NCI-H1105 (cell line): Measurements from ENCODE around the gene CERKL.

Experiments used
- DNase-seq: peaks from one replicate; lab custom pipeline; 2025; lab: John Stamatoyannopoulos, UW

CERKL gene

DNA sequence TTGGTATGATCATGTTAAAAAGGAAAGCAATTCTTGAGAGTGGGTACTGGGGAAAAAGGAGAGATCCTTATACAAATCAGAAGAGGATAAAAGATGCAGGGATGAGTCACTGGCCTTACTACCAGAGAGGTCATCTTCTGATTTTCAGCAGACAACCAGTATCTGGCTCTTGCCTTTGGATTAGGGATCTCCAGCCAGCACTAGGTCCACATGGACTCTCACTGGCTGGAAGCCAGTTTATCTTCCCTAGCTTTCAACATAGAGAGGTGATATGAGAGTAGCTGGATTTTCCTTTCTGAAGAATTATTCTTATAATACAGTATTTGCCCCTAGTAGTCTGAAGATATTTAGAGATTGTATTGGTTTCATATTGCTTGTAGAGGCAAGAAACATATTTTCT is 30.2 kb downstream of the CERKL start:
- no peak for DNase-seq

DNA sequence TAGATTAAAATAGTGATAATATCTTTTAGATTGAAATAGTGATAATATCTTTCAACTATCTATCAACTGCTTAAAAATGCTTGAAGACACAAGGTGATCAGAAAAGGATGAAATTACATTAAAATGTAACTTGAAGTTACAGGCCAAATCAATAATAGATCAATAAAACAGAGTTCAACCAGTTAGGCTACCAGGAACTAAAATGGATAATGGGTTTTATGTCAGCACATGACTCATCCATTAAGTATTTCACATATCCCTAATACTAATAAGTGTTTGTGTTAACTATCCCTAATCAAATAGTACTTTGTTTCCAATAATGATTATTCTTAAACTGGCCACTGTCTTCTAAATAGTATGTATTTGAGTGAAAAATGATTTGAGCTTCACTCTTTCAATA is 33.7 kb downstream of the CERKL start:
- no peak for DNase-seq

DNA sequence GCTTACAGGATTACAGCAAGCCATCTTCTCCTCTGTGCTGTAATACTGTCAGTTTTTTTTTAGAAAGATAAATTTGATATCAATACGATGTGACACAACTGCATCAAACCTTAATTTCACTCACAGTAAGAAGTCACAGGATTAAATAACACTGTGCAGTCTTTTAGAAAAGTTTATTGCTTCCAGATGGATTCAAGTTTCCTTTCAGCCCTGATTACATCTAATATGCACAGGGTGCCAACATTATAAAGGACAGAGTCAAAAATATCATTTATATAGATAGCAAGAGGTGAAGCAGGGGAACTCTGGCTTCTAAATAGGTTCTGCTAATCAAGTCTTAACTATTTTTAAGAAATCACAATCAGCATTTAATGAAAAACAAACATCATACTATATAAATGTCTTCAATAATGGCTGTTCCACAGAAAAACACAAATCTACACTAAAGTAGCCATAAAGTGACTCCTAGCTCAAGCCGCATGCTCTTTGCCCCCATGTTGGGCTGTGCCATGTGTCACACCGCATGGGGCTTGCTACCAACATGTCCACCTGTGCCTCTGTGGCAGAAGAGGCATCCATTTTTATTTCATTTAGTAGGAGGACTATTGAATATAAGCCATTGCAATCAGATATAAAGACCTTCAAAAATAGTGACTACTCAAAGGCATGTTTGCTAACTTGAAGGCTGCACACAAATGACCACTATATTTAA is 35.0 kb downstream of the CERKL start:
- DNase-seq, result no peak

DNA sequence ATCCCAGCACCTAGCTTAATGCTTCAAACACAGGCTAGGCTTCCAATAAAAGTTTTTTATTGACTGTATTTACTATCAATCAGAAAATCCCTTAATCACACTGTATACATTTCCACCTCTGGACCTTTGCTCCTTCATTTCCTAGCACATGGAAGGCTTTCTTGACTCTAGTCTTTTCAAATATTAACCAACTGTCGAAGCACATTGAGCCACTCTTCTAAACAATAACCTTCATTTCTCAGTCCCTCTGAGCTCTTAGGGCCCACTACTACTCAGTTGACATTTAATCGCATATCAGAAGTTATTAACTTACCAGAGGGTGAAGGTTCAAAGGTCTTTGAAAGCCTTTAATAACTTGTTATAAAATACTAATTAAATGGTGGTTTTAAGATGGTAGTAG is 37.4 kb downstream of the CERKL start:
- DNase-seq, result no peak

DNA sequence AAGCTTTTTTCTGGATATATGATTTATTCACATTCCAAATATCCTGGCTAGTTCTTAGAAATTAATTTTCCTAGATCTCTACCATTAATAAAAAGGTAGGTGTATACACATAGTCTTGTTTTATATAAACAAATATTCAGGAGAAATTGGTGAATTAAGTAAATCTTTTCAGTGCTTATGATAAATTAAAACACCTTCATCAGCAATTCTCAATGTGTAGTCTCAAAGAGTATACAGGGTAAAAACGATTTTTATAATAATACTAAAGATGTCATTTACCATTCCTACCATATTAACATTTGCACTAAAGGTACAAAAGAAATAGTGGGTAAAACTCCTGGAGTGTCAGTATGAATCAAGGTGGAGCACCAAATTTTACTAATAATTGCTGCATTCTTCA is 40.2 kb downstream of the CERKL start:
- no peak for DNase-seq

DNA sequence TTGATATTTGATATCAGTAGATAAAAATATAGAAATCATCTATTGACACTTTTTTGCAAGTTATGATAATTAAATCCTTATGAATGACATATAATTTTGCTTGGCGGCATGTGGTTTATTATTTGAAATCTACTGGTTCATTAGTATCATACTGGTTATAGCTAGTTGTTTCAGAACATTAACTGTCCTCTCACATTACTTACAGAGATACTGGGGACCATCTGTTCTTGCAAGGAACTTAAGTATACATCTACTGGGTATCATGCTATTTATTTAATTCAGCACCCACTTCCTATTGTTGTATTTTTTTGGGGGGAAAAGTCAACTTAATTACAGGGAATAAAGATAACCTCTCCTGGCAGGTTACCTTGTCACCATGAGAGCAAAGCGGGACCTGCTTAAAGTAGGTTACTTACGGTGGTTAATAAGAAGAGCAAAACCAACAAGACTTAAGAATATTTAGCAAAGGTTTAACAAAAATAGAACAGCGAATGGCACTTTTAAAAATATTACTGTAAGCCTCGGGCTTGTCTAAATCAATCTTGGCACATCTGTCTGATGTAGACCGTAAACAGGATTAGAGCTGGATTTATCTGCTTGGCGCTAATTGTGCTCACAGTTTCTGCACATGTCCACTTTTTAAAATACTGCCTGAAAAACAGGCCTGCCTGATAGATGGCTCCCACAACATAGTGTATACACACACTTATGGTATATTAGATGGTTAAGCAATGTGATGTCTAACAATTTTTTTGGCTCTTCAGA is 41.8 kb downstream of the CERKL start:
- DNase-seq, result no peak

DNA sequence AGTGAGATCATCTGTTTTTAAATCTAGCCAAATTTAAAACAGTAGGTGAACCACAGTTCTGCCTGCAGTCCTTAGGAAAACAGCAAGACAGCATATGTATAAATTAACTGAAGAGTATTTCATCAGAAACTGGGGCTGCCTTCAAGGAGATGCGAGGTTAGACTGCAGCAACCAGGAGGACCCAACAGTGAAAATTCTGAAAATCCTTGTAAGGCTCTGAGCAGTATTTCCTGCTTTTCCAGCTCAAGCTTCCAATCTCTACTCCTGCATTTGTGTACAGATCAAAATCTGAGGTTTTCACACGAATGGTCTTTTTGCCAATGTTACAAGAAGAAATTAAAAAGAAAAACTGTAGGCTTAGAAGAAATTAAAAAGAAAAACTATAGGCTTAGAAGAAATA is 43.7 kb downstream of the CERKL start:
- DNase-seq, result no peak

DNA sequence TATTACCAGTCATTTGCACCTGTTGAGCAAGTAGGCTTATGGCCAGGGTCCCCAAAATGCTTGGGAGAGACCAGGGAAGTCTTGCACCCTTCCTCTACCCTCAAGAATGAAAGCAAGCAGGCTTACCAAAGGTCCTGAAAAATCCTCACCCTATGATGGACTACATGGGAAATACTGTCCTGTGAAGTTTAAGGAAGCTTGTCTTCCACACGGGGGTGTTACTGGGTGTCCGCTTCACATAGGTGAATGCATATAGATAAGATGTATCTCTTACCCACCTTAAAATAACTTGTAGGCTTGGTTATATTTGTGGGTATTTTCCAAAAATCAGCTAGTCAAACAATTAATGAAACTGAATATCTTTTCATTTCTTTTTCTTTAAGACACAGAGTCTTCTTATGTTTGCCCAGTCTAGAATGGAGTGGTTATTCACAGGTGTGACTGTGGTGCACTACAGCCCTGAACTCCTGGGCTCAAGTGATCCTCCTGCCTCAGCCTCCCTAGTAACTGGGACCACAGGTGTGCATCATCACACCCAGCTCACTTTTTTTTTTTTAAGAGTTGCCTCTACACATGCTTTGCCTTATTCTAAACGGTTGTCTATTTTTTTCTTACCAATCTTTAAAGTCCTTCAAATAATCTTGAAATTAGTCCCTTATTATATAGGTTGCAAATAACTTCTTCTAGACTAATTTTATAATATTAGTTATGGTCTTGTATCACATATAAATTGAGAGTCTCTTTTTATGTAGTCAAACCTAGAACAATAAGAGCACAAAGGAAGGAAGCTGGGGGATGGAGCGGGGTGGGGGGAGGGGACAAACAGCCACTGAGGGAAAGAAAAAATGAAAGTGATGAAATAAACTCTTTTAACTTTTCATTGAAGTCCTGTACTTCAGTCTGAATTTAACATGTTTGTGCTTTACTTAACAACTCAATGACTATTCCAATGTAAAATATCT is 49.0 kb downstream of the CERKL start:
- no peak for DNase-seq

DNA sequence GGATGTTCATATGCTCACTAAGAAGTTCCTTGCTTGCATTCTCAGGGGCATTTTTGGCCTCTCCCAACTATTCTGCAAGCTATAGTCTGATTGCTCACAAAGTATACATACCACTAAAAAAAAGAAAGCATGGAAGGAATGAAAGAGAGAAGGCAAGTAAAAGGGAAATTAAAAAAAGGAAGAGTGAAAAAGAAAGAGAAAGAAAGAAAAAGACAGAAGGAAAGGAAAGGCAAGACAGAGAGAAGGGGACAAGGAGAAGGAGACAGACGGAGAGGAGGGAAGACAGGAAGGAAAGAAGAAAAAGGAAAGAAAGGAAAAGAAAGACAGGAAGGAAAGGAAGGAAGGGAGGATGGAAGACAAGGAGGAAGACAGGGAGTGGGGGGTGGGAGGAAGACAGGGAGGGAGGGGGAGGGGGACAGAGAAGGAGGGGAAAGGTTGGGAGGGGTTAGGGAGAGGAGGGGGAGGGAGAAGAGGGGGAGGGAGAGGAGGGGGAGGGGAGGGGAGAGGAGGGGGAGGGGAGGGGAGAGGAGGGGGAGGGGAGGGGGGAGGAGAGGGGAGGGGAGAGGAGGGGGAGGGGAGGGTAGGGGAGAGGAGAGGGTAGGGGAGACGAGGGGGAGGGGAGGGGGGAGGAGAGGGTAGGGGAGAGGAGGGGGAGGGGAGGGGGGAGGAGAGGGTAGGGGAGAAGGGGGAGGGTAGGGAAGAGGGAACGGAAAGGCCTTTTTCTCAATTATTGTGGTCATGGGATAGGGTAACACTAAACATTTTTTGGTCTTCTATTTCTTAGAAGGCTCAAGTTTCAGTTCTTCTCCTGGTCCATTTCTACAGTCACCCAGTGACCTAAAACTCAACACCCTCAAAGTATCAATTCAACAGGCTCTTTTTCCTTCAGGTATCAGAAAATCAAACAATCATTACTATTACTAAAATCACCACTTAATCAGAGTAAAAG is 50.7 kb downstream of the CERKL start:
- no peak for DNase-seq

DNA sequence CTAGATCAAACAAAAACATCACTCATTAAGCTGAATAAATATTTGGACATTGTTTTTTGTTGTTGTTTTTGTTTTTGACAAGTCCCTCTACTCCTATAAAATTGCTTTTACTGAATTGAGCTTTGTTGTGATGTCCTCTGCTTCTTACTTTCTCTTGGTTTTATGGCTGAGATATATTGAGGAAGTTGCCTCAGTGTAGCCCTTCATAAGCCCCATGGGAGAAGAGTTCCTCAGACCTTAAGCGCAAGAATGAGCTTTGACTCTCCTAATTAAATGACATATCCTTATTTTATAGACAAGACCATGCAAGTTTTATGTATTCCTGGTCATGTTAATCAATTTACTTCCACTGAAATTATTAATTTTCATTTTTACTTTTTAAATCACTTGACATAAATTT is 54.9 kb downstream of the CERKL start:
- DNase-seq, result no peak

DNA sequence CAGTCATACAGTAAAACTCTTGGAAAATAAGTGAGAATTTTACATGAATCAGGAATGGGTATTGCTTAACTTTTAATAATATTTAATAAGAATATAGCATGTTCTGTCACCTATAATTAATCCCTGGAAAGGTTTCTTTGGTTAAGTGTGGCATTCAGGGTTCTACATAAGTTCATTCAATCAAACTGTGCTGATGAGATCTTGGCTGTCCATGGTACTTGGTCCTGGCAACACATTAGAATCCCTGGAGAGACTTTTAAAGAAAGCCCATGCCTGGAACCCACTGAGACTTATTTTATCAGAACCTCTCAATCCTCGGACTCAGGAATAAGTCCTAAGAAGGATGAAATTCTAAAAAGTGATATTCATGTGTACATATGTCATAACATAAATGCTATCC is 60.3 kb downstream of the CERKL start:
- DNase-seq, result no peak

DNA sequence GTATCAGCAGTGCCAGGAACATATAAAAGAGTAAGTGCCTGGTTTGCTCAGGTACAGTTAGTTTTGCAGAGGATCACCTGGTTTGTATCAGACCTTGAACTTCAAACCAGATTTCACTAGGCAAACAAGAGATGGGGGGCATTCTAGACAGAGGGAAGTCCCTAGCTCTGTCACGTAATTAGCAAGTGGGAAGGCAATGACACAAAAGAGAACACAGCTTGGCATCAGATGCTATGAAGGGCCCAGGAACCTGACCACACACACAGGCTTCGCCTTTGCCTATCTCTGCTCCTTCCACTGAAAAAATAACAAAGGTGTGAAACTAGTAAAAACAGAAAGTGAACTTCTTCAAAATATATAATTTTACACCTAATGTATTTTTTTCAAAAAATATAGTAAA is 62.6 kb downstream of the CERKL start:
- DNase-seq, result no peak

DNA sequence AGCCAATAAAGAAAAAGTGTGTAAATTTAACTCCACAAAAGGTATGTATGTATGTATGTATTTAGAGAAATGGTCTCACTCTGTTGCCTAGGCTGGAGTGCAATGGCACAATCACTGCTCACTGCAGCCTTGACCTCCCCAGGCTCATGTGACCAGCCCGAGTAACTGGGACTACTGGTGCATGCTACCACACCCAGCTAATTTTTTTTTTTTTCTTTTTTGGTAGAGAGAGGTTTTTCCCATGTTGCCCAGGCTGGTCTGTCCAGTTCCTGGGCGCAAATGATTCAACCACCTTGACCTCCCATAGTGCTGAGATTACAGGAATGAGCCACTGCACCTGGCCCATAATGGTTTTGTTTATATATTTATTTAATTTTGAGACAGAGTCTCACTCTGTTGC is 67.1 kb downstream of the CERKL start:
- no peak for DNase-seq

DNA sequence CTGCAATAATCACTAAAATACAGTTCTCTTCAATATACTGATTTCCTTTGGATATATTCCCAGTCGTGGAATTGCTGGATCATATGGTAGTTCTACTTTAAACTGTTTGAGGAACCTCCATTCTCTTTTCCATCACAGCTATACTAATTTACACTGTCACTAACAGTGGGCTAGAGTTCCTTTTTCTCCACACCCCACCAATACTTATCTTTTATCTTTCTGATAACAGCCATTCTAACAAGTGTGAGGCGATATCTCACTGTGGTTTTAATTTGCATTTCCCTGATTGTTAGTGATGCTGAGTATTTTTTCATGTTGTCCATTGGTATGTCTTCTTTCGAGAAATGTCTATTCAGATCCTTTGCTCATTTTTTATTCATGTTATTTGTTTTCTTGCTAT is 68.4 kb downstream of the CERKL start:
- DNase-seq, result no peak

DNA sequence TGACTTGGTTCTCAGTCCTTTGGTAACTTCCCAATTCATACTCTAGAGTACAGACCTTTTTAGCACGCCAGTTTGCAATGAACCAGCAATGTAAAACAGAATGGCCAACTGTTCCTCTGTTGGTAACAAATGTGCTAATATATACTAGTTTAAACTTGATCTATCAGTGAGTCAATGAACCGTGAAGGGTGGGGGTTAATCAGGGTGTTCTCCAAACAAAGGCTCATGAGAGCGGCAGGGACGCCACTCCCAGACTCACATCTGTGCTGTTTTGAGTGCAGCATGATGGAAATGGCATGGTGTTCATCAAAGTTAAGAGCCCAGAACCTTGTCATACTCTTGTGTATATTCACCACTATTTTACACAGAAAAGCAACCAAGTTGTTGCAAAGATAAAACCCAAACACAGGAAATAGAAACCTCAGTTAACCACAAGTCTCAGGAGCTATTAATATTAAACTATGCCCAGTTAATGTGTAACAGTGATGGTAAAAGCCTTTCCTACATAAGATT is 70.3 kb downstream of the CERKL start:
- peak; percentile 88 for DNase-seq

DNA sequence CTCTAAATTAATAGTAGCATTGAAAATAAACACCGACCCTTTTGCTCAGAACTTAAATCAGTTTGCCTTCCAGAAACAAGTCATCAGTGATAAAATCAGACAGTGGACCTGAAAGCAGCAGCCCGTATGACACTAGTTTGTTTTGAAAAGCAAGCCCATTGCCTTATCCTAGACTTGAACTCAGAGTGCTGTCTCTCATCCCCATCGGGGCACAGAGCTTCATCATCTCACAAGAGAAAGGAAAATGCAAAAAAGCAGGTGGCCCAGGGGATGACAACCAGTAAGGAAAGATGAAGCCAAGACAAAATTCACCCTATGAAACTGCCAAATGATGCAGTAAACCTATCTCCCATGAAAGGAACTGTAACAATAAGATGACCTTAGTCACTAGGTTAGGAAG is 71.2 kb downstream of the CERKL start:
- DNase-seq, result no peak

DNA sequence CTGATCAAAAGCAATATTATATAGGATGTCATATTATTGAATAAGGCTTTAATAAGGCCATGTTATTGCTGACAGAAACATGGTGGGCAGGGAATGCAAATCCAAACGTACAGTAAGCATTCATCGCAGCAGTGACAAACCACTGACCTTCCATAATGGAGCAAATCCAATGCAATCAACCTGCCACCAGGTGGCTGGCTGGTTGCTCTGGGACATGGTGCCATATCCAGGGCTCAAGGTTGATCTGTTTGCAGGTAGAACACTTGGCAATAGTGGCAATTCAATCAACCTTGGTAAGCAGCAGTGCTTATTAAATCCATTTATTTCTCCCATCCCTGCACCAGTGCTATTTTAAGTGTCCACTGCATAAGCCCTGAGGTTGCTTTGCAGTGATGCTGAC is 75.4 kb downstream of the CERKL start:
- DNase-seq, result no peak

DNA sequence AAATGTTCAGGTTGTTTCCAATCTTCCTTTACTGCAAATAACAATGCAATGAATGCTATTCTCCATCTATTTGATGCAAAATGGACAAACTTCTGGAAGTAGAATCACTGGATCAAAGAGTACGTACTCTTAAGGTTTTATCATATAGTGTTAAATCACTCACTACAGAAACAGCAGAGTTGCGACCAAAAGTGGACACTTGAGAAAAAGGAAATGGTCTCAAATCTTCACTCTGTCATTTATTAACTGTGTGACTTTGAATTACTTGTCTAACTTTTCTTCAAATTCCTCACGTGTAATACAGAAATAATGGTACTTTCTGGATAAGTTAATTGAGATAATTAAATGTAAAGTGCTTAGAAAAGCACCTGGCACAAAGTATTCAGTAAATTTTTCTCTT is 78.1 kb downstream of the CERKL start:
- DNase-seq, result no peak

DNA sequence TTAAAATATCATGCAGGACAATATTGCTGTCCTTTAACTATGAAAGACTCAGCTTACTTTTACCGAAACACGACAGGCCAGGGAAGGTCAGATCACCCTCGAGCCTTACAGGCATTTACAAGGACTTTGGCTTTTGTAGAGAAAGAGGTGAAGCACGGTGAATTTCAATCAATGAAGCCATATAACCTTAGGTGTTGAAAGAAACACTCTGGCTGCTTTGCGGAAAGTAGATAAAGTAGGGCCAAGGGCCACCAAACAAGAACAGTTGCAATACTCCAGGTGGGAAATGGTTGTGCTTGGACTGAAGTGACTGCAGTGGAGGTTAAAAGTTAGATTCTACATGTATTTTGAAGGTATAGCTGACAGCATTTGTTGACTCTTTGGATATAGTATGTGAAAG is 80.5 kb downstream of the CERKL start:
- no peak for DNase-seq

DNA sequence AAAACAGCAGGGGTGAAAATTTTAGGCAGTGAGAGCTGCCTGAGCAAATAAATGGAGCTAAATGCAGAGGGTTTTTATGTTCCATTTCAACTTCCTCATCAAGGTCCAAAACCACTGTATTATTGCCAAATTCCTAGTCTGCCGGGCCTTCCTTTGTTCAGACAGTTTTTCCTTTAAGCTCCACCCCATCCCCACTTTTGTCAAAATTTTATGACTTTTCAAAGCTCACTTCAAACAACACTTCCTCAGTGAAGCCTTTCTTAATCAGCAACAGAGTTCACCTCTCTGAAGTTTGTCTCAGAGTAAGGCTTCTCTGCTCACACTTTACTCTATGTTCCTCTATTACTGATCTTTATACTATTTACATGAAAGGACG is 81.3 kb downstream of the CERKL start:
- DNase-seq, result no peak

DNA sequence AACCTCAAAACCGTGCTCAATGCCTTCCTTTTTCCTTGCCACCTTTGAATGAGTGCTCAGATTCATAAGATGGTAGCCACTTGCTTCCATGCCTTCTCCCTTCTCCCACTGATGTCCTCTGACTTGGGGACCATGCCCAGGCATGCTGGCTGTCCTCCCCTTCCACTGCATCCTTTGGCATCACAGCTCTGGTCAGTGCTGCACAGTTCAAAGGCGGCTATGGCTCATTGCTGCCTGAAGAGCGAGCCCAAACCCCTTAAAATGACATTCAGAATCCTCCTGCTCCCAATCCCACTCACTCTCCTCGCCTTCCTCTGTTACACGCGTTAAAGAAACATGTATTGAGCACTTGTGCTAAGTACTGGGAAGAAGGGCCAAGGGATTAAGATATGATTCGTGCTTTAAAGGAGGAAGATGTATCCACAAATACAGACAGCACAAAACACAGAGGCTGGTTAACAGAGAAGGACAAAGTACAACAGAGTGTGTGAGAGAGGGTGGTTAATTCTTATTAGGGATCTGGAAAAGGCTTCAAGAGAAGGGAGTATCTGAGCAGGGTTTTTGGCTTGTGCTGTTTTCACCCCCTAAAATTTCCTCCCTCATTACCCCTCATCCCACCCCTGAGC is 81.8 kb downstream of the CERKL start:
- no peak for DNase-seq
